A549 (cell line): ENCODE data around the gene PACS1. TPM values are rescaled to one million over a fixed set of nuclear protein-coding genes. Genes with fewer than 3 reads are reported as not detected.

Source experiments
- ATAC-seq, 2 experiments: fragments of 200-7000 bp in 1 of 2; fragments of >200 bp in 1 of 2; cut with Nextera tagmentation in 1 of 2; cut with Tn5 transposase in 1 of 2; 3 replicates each; pipeline versions ENCODE4 v1.8.0 to v1.9.1; 2018 to 2020; ENCODE audit warnings: mild to moderate bottlenecking in 1 of 2, moderate library complexity in 1 of 2
- CTCF ChIA-PET: fragments of 300-600 bp; sonication (Branson Sonifier 250); formaldehyde crosslinking; extraction: SDS; loops from one replicate; lab custom pipeline; 2021; ENCODE audit warnings: antibody characterized with exemption, inconsistent platforms; lab: Yijun Ruan, JAX
- POLR2A ChIA-PET: fragments of 350-600 bp; formaldehyde crosslinking; extraction: SDS; loops from one replicate; lab custom pipeline; 2021; ENCODE audit warnings: antibody characterized with exemption, inconsistent platforms; lab: Yijun Ruan, JAX
- DNase-seq, 2 experiments: peaks; one replicate each; pipeline versions ENCODE4 v3.0.0 to v3.0.0-alpha.2; 2011 to 2016; ENCODE audit warnings: low read depth in 1 of 2, low spot score in 1 of 2
- FAIRE-seq: peaks from 2 replicates; lab custom pipeline; 2011; peaks lifted over from hg19 to GRCh38; lab: Jason Lieb, UNC
- H3K27ac ChIP-seq, 2 experiments: fragments of >200 bp; sonication (Bioruptor Twin); formaldehyde crosslinking; 3 replicates each; pipeline ENCODE4 v1.5.1; 2016 to 2017
- H3K4me1 ChIP-seq: fragments of >200 bp; sonication (Bioruptor Twin); formaldehyde crosslinking; 3 replicates; pipeline ENCODE4 v1.6.1; 2016
- H3K4me2 ChIP-seq: fragments of >200 bp; sonication (Bioruptor Twin); formaldehyde crosslinking; 3 replicates; pipeline ENCODE4 v1.6.1; 2016
- H3K4me3 ChIP-seq: fragments of >200 bp; sonication (Bioruptor Twin); formaldehyde crosslinking; 3 replicates; pipeline ENCODE4 v1.5.1; 2016
- H3K9me3 ChIP-seq: fragments of >200 bp; sonication (Bioruptor Twin); formaldehyde crosslinking; 3 replicates; pipeline ENCODE4 v1.6.1; 2016
- CBX8 ChIP-seq: fragments of 200-600 bp; sonication (generic); IDR thresholded peaks from 2 replicates; pipeline ENCODE4 v1.6.1; 2016
- CHD2 ChIP-seq: fragments of 150-350 bp; IDR thresholded peaks from 2 replicates; pipeline ENCODE4 v1.6.1; 2014; ENCODE audit warnings: low read length; ENCODE audit not compliant: partially characterized antibody
- EHMT2 ChIP-seq: fragments of 200-600 bp; sonication (generic); IDR thresholded peaks from 2 replicates; pipeline ENCODE4 v1.6.1; 2016; ENCODE audit warnings: antibody characterized with exemption, low read depth, mild to moderate bottlenecking, moderate library complexity
- ESRRA ChIP-seq: fragments of 150-350 bp; IDR thresholded peaks from 2 replicates; pipeline ENCODE4 v1.6.1; 2014; ENCODE audit warnings: mild to moderate bottlenecking, low read length, borderline replicate concordance
- FOSL2 ChIP-seq, 2 experiments: fragments of 450-650 bp in 1 of 2; fragments of >200 bp in 1 of 2; sonication (Bioruptor Twin) in 1 of 2; formaldehyde crosslinking; IDR thresholded peaks; 2 replicates each; pipeline versions ENCODE4 v1.5.0 to v1.6.1; 2016 to 2020; ENCODE audit warnings: mild to moderate bottlenecking in 1 of 2, moderate library complexity in 1 of 2
- GATA3 ChIP-seq: IDR thresholded peaks from 2 replicates; pipeline ENCODE4 v1.6.1; 2012; ENCODE audit warnings: borderline replicate concordance
- HEYL ChIP-seq: fragments of 250-450 bp; sonication (Bioruptor Pico); IDR thresholded peaks from 2 replicates; pipeline ENCODE4 v1.8.0; 2021; ENCODE audit warnings: mild to moderate bottlenecking, moderate library complexity
- HOXB5 ChIP-seq: fragments of 250-450 bp; sonication (Bioruptor Pico); IDR thresholded peaks from 2 replicates; pipeline ENCODE4 v1.5.0; 2020; ENCODE audit warnings: mild to moderate bottlenecking, moderate library complexity
- JUN ChIP-seq, 2 experiments: fragments of >200 bp; sonication (Bioruptor Twin); formaldehyde crosslinking; IDR thresholded peaks; 2 replicates in 1 of 2; 3 replicates in 1 of 2; pipeline ENCODE4 v1.6.1; 2016 to 2017
- JUNB ChIP-seq: fragments of >200 bp; sonication (Bioruptor Twin); formaldehyde crosslinking; IDR thresholded peaks from 2 replicates; pipeline ENCODE4 v1.6.1; 2016
- KDM1A ChIP-seq: fragments of 200-600 bp; sonication (generic); IDR thresholded peaks from 2 replicates; pipeline ENCODE4 v1.6.1; 2016; ENCODE audit warnings: low read depth, mild to moderate bottlenecking
- PHF8 ChIP-seq: fragments of 200-600 bp; sonication (generic); IDR thresholded peaks from 2 replicates; pipeline ENCODE4 v1.6.1; 2016; ENCODE audit warnings: low read depth, mild to moderate bottlenecking, antibody characterized with exemption, moderate library complexity, borderline replicate concordance
- POLR2A ChIP-seq: IDR thresholded peaks from 2 replicates; pipeline ENCODE4 v1.6.1; 2012; ENCODE audit warnings: mild to moderate bottlenecking, low read length
- RCOR1 ChIP-seq: fragments of 150-350 bp; IDR thresholded peaks from 2 replicates; pipeline ENCODE4 v1.6.1; 2014; ENCODE audit warnings: antibody characterized with exemption, low read length, low read depth
- RFX5 ChIP-seq: fragments of 450-650 bp; IDR thresholded peaks from 2 replicates; pipeline ENCODE4 v1.7.1; 2014; ENCODE audit warnings: antibody characterized with exemption, mild to moderate bottlenecking, moderate library complexity
- SMC3 ChIP-seq: fragments of >200 bp; sonication (Bioruptor Twin); formaldehyde crosslinking; IDR thresholded peaks from 3 replicates; pipeline ENCODE4 v1.6.1; 2018; ENCODE audit warnings: inconsistent platforms
- ZNF302 ChIP-seq: fragments of 250-450 bp; sonication (Bioruptor Pico); IDR thresholded peaks from 2 replicates; pipeline ENCODE4 v1.9.0; 2021; ENCODE audit warnings: inconsistent platforms, mild to moderate bottlenecking, moderate library complexity
- WGBS: methylation state at CpG from one replicate; pipeline ENCODE4 v1.1.6; 2017; ENCODE audit errors: missing lambda C conversion rate; 5-methylcytosine and 5-hydroxymethylcytosine counted together
- polyA plus RNA-seq, 4 experiments: library from polyadenylated mRNA; depleted of rRNA in 3 of 4; stranded (reverse); fragments of >200 nt; fragmentation: RNase III in 1 of 4; extraction: RNeasy Plus Mini Kit Qiagen cat#74134 plus additional on column Dnase treatment in 1 of 4; gene quantifications; 2 replicates in 3 of 4; 3 replicates in 1 of 4; pipeline ENCODE4 v1.2.3, GENCODE V29; 2011 to 2017
- TF ChIP-seq, protein P1 (sequence below): fragments of >200 bp; sonication (Bioruptor Twin); formaldehyde crosslinking; IDR thresholded peaks from 3 replicates; pipeline ENCODE4 v1.6.1; 2016
- TF ChIP-seq, protein P2 (sequence below): fragments of >200 bp; sonication (Bioruptor Twin); formaldehyde crosslinking; IDR thresholded peaks from 2 replicates; pipeline ENCODE4 v1.6.1; 2016
- TF ChIP-seq, protein P3 (sequence below): IDR thresholded peaks from 2 replicates; pipeline ENCODE4 v1.6.1; 2012
- TF ChIP-seq, protein P4 (sequence below): fragments of 450-650 bp; IDR thresholded peaks from 2 replicates; pipeline ENCODE4 v1.6.1; 2014; ENCODE audit warnings: antibody characterized with exemption
- TF ChIP-seq, protein P5 (sequence below): IDR thresholded peaks from 2 replicates; pipeline ENCODE4 v1.6.1; 2012; ENCODE audit warnings: low read depth, borderline replicate concordance
- TF ChIP-seq, protein P6 (sequence below): fragments of 250-450 bp; sonication (Bioruptor Pico); IDR thresholded peaks from 2 replicates; pipeline ENCODE4 v1.5.0; 2021; ENCODE audit warnings: mild to moderate bottlenecking, moderate library complexity, borderline replicate concordance
- TF ChIP-seq, protein P7 (sequence below): fragments of 150-350 bp; IDR thresholded peaks from 2 replicates; pipeline ENCODE4 v1.6.1; 2014; ENCODE audit warnings: low read depth, mild to moderate bottlenecking, low read length
- TF ChIP-seq, protein P8 (sequence below): fragments of 250-450 bp; sonication (Bioruptor Pico); IDR thresholded peaks from 2 replicates; pipeline ENCODE4 v1.5.0; 2020; ENCODE audit warnings: low read depth, mild to moderate bottlenecking, moderate library complexity

PACS1 gene
- polyA plus RNA-seq, 2 of the 4 experiments (the other 2 are of a cell fraction), result 48.2 to 59.1 TPM

DNA sequence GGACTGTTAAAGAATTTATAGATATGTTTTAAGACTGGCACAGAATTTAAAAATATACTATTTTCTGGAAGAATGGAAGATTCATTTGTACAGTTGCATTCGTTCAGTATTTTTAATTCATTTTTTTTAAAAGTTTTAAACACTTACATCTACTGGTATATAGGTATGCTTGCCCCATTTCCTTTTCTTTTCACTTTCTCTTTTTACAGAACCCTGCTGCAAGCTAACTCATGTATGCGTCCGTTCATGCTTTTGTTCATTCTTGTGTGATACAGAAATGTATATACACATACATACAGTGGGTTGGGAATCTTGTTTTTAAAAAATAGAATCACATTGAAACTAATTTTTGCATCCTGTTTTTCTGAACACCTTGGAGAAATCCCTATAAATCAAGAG, 31.0 kb downstream of the PACS1 start:
- Histone ChIP-seq H3K9me3 (no peaks in the 10 kb centered on the region), H3K4me3 (no peak overlapping the region), H3K4me2 (peak overlapping the region; percentile 61), H3K4me1 (peaks cover 62% of the 10 kb centered on the region), H3K27ac (peak overlapping the region; percentile 51 to 72)
- DNase-seq, result no peak
- ChIA-PET CTCF (interaction anchor here (0.7 to 1.4 kb wide), 3 partner anchors 12 to 33 kb away, joined by 3 to 5 read pairs (median 3); no protein-coding TSS in a partner anchor), POLR2A (no interaction called here)
- TF ChIP-seq, protein P1, sequence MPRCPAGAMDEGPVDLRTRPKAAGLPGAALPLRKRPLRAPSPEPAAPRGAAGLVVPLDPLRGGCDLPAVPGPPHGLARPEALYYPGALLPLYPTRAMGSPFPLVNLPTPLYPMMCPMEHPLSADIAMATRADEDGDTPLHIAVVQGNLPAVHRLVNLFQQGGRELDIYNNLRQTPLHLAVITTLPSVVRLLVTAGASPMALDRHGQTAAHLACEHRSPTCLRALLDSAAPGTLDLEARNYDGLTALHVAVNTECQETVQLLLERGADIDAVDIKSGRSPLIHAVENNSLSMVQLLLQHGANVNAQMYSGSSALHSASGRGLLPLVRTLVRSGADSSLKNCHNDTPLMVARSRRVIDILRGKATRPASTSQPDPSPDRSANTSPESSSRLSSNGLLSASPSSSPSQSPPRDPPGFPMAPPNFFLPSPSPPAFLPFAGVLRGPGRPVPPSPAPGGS, result no peak
- TF ChIP-seq, protein P2, sequence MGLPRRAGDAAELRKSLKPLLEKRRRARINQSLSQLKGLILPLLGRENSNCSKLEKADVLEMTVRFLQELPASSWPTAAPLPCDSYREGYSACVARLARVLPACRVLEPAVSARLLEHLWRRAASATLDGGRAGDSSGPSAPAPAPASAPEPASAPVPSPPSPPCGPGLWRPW, result no peak
- TF ChIP-seq HOXB5, result no peak
- TF ChIP-seq KDM1A, result no peak
- TF ChIP-seq, protein P3, sequence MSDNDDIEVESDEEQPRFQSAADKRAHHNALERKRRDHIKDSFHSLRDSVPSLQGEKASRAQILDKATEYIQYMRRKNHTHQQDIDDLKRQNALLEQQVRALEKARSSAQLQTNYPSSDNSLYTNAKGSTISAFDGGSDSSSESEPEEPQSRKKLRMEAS, result no peak
- TF ChIP-seq SMC3, result no peak
- no peak for TF ChIP-seq ESRRA
- TF ChIP-seq RCOR1, result no peak
- no peak for TF ChIP-seq JUNB
- ATAC-seq, result no peak
- no peak for FAIRE-seq
- WGBS, result 82% methylated on average over 3 of the region's 3 CpGs

DNA sequence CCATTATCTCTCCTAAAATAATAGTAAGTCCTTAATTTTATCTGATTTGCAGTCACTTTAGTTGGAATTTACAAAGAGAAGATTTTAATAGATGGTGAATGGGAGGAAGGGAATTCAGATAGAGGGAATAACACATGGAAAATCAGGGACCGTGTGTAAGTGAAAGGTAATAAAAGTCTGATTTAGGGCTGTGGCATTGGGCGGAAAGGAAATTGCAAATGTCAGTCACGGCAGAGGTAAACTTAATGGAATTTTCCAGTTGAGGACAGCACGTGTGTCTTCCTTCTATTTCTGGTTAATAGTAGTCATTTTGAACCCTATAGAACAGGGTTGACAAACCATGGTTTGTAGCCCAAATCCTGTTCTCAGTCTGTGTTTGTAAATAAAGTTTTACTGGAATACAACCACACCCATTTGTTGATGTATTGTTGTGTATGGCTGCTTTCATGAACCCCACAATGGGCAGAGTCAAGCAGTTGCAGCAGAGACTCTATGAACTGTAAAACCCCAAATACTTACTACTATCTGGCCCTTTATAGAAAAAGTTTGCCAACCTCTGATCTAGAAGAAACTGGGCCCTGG, 34.1 kb downstream of the PACS1 start:
- Histone ChIP-seq H3K4me2 (peak overlapping the region; percentile 11; the same call in 2 of the 3 replicates), H3K4me3 (no peak overlapping the region), H3K9me3 (no peaks in the 10 kb centered on the region), H3K27ac (peak overlapping the region; percentile 3 to 27; a peak in 3 of 6 replicates), H3K4me1 (peaks cover 93% of the 10 kb centered on the region)
- FAIRE-seq, result no peak
- POLR2A ChIA-PET, result no interaction called here
- WGBS, result 87% methylated on average over 4 of the region's 4 CpGs
- TF ChIP-seq, protein P4, sequence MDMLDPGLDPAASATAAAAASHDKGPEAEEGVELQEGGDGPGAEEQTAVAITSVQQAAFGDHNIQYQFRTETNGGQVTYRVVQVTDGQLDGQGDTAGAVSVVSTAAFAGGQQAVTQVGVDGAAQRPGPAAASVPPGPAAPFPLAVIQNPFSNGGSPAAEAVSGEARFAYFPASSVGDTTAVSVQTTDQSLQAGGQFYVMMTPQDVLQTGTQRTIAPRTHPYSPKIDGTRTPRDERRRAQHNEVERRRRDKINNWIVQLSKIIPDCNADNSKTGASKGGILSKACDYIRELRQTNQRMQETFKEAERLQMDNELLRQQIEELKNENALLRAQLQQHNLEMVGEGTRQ, result no peak
- TF ChIP-seq, protein P5, sequence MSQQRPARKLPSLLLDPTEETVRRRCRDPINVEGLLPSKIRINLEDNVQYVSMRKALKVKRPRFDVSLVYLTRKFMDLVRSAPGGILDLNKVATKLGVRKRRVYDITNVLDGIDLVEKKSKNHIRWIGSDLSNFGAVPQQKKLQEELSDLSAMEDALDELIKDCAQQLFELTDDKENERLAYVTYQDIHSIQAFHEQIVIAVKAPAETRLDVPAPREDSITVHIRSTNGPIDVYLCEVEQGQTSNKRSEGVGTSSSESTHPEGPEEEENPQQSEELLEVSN, result no peak
- TF ChIP-seq FOSL2 (IDR thresholded peaks at IDR 0.05) (no peak), FOSL2 (CRISPR knock-in tag; IDR thresholded peaks at IDR 0.05) (no peak), CHD2 (no peak), POLR2A (no peak), PHF8 (no peak), GATA3 (no peak), CBX8 (no peak), ZNF302 (no peak), HEYL (no peak), RFX5 (no peak), JUNB (no peak), KDM1A (no peak), EHMT2 (no peak), JUN (IDR thresholded peaks at IDR 0.05) (no peak)
- TF ChIP-seq, protein P6, sequence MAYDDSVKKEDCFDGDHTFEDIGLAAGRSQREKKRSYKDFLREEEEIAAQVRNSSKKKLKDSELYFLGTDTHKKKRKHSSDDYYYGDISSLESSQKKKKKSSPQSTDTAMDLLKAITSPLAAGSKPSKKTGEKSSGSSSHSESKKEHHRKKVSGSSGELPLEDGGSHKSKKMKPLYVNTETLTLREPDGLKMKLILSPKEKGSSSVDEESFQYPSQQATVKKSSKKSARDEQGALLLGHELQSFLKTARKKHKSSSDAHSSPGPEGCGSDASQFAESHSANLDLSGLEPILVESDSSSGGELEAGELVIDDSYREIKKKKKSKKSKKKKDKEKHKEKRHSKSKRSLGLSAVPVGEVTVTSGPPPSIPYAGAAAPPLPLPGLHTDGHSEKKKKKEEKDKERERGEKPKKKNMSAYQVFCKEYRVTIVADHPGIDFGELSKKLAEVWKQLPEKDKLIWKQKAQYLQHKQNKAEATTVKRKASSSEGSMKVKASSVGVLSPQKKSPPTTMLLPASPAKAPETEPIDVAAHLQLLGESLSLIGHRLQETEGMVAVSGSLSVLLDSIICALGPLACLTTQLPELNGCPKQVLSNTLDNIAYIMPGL, result no peak
- TF ChIP-seq, protein P7, sequence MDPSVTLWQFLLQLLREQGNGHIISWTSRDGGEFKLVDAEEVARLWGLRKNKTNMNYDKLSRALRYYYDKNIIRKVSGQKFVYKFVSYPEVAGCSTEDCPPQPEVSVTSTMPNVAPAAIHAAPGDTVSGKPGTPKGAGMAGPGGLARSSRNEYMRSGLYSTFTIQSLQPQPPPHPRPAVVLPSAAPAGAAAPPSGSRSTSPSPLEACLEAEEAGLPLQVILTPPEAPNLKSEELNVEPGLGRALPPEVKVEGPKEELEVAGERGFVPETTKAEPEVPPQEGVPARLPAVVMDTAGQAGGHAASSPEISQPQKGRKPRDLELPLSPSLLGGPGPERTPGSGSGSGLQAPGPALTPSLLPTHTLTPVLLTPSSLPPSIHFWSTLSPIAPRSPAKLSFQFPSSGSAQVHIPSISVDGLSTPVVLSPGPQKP, result no peak
- TF ChIP-seq, protein P2, result no peak
- TF ChIP-seq, protein P8, sequence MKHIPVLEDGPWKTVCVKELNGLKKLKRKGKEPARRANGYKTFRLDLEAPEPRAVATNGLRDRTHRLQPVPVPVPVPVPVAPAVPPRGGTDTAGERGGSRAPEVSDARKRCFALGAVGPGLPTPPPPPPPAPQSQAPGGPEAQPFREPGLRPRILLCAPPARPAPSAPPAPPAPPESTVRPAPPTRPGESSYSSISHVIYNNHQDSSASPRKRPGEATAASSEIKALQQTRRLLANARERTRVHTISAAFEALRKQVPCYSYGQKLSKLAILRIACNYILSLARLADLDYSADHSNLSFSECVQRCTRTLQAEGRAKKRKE, result no peak
- no peak for ATAC-seq
- DNase-seq, result no peak
- CTCF ChIA-PET, result interaction anchor here (0.5 kb wide), 1 partner anchor 14 kb away, joined by 3 read pairs; no protein-coding TSS in a partner anchor
